Esophagus muscularis mucosa (tissue), 4 donors: Measurements from ENCODE around the gene HAGHL. TPM values are rescaled to one million over a fixed set of nuclear protein-coding genes. Genes with fewer than 3 reads are reported as not detected.
"Not testable (repeated sequence)": the region's sequence is repeated elsewhere in the genome, so short reads cannot be mapped to it uniquely, and the experiment has no call there.

Experiments
- DNase-seq: peaks from one replicate; pipeline ENCODE4 v3.0.0-alpha.2; 2017; ENCODE audit errors: extremely low spot score
- H3K27ac ChIP-seq, 4 donors: fragments of 200-600 bp; sonication (generic); replicated peaks in 1 of 4; 1 replicate in 3 of 4; 2 replicates in 1 of 4; pipeline ENCODE4 v1.5.1; 2016 to 2019; ENCODE audit warnings: mild to moderate bottlenecking in 1 of 4
- H3K27me3 ChIP-seq, 4 donors: fragments of 200-600 bp; sonication (generic); one replicate each; pipeline versions ENCODE4 v1.5.1 to v1.6.0; 2016 to 2019
- H3K36me3 ChIP-seq, 4 donors: fragments of 200-600 bp; sonication (generic); one replicate each; pipeline ENCODE4 v1.5.1; 2016 to 2019
- H3K4me1 ChIP-seq, 4 donors: fragments of 200-600 bp; sonication (generic); one replicate each; pipeline ENCODE4 v1.5.1; 2016 to 2019
- H3K4me3 ChIP-seq, 4 donors: fragments of 200-600 bp; sonication (generic); 1 replicate in 2 of 4; 2 replicates in 2 of 4; pipeline ENCODE4 v1.5.1; 2016 to 2019; ENCODE audit warnings: mild to moderate bottlenecking in 4 of 4, moderate library complexity in 1 of 4
- H3K9me3 ChIP-seq, 4 donors: fragments of 200-600 bp; sonication (generic); 1 replicate in 3 of 4; 2 replicates in 1 of 4; pipeline ENCODE4 v1.5.1; 2016 to 2019
- CTCF ChIP-seq, 3 experiments: fragments of 200-600 bp in 2 of 3; fragments of 450-650 bp in 1 of 3; sonication (generic) in 2 of 3; IDR thresholded peaks; one replicate each; pipeline ENCODE4 v1.5.1; 2017 to 2019; ENCODE audit warnings: antibody characterized with exemption in 3 of 3, mild to moderate bottlenecking in 2 of 3, moderate library complexity in 1 of 3
- EP300 ChIP-seq: sonication (generic); formaldehyde crosslinking; IDR thresholded peaks from one replicate; pipeline ENCODE4 v1.6.1; 2017; ENCODE audit warnings: antibody characterized with exemption
- POLR2A ChIP-seq: fragments of 450-650 bp; IDR thresholded peaks from one replicate; pipeline ENCODE4 v1.6.1; 2017; ENCODE audit warnings: antibody characterized with exemption, moderate library complexity, mild to moderate bottlenecking, low read depth
- POLR2AphosphoS5 ChIP-seq, 2 donors: sonication (generic); formaldehyde crosslinking; IDR thresholded peaks; one replicate each; pipeline ENCODE4 v1.6.1; 2017; ENCODE audit warnings: antibody characterized with exemption in 2 of 2
- WGBS: methylation state at CpG from one replicate; pipeline ENCODE4 v1.1.5; 2018; 5-methylcytosine and 5-hydroxymethylcytosine counted together
- intact Hi-C: fragments of 100-400 bp; cut with DNase I; formaldehyde crosslinking; loops from one replicate; pipeline ENCODE4 v1.15.1; 2023
- total RNA-seq, 4 donors: library from RNA; depleted of rRNA; stranded (reverse); fragments of >200 nt; gene quantifications; one replicate each; pipeline versions ENCODE4 v1.1.0 to v1.2.1, GENCODE V29; 2016

HAGHL gene
- total RNA-seq, 4 donors from 2014 or later: 1.7 to 5.6 (median 4.5) TPM

GRCh38 chr16:685967-686366, 40.9 kb upstream of the HAGHL start:
- TF ChIP-seq POLR2A (no peak), CTCF (IDR thresholded peaks at IDR 0.05) (peak in 2 of 3 experiments; percentile 12 to 30)
- H3K27ac ChIP-seq: no peak overlapping the region
- H3K27me3 ChIP-seq: no peaks in the 10 kb centered on the region
- no peaks in the 10 kb centered on the region for H3K9me3 ChIP-seq
- H3K4me1 ChIP-seq: peaks cover 61 to 96% (median 76%) of the 10 kb centered on the region in 4 donors
- WGBS: 67% methylated on average over 10 of the region's 10 CpGs
- intact Hi-C loops: no loop called here
- H3K4me3 ChIP-seq: no peak overlapping the region
- peaks cover 21 to 52% (median 40%) of the 10 kb centered on the region in 4 donors for H3K36me3 ChIP-seq
- no peak for DNase-seq

GRCh38 chr16:686459-687260, 40.2 kb upstream of the HAGHL start:
- TF ChIP-seq POLR2A (no peak), CTCF (IDR thresholded peaks at IDR 0.05) (no peak), POLR2AphosphoS5 (IDR thresholded peaks at IDR 0.05) (no peak), EP300 (no peak)
- Histone ChIP-seq H3K4me1 (peaks cover 54 to 89% (median 69%) of the 10 kb centered on the region in 4 donors), H3K27me3 (no peaks in the 10 kb centered on the region), H3K36me3 (peaks cover 20 to 47% (median 35%) of the 10 kb centered on the region in 4 donors), H3K4me3 (no peak overlapping the region), H3K9me3 (no peaks in the 10 kb centered on the region), H3K27ac (no peak overlapping the region)
- 95% methylated on average over 25 of the region's 51 CpGs for WGBS
- no peak for DNase-seq
- intact Hi-C loops: no loop called here

GRCh38 chr16:687499-687898, 39.4 kb upstream of the HAGHL start:
- H3K9me3 ChIP-seq: no peaks in the 10 kb centered on the region
- 88% methylated on average over 17 of the region's 19 CpGs for WGBS
- H3K27ac ChIP-seq: no peak overlapping the region
- DNase-seq: no peak
- H3K27me3 ChIP-seq: peaks cover 0 to 4% (median 0%) of the 10 kb centered on the region in 4 donors
- peaks cover 46 to 81% (median 60%) of the 10 kb centered on the region in 4 donors for H3K4me1 ChIP-seq
- no peak overlapping the region for H3K4me3 ChIP-seq
- H3K36me3 ChIP-seq: peaks cover 12 to 39% (median 27%) of the 10 kb centered on the region in 4 donors
- TF ChIP-seq POLR2AphosphoS5 (IDR thresholded peaks at IDR 0.05): no peak
- TF ChIP-seq CTCF (IDR thresholded peaks at IDR 0.05): no peak
- TF ChIP-seq POLR2A: no peak
- TF ChIP-seq EP300: no peak
- intact Hi-C loops: no loop called here

- DNase-seq: no peak
- Histone ChIP-seq H3K36me3 (peaks cover 6 to 29% (median 18%) of the 10 kb centered on the region in 4 donors), H3K4me3 (peak overlapping the region; percentile 72 to 97 (median 92)), H3K27me3 (peaks cover 9 to 23% (median 17%) of the 10 kb centered on the region in 4 donors), H3K4me1 (peaks cover 38 to 76% (median 55%) of the 10 kb centered on the region in 4 donors), H3K9me3 (no peaks in the 10 kb centered on the region), H3K27ac (peak overlapping the region; percentile 82 to 93 (median 84))
- 81% methylated on average over 10 of the region's 26 CpGs for WGBS
- TF ChIP-seq EP300: no peak
- TF ChIP-seq POLR2AphosphoS5 (IDR thresholded peaks at IDR 0.05): no peak
- TF ChIP-seq CTCF (IDR thresholded peaks at IDR 0.05): no peak
- no peak for TF ChIP-seq POLR2A
- intact Hi-C loops: no loop called here
These were observed 37.6 kb upstream of the HAGHL start for GRCh38 chr16:689175-689897.

GRCh38 chr16:691242-691641, 35.7 kb upstream of the HAGHL start:
- H3K36me3 ChIP-seq: peaks cover 6 to 18% (median 15%) of the 10 kb centered on the region in 4 donors
- H3K9me3 ChIP-seq, DNase-seq, H3K27ac ChIP-seq, H3K4me3 ChIP-seq, intact Hi-C loops: not testable (repeated sequence)
- peaks cover 9 to 42% (median 33%) of the 10 kb centered on the region in 4 donors for H3K27me3 ChIP-seq
- peaks cover 34 to 76% (median 51%) of the 10 kb centered on the region in 4 donors for H3K4me1 ChIP-seq
- WGBS: 87% methylated on average over 16 of the region's 16 CpGs
